Stimulated activated CD8-positive, alpha-beta memory T cell treated with anti-CD3 and anti-CD28 coated beads, Interleukin-4, amount 100 ng/mL, for 24 hours (primary cell): ENCODE data around the gene RABL6.
A peak's percentile ranks its signal among the peaks of the same experiment; 100 is the strongest.
"Not testable (repeated sequence)": the region's sequence is repeated elsewhere in the genome, so short reads cannot be mapped to it uniquely, and the experiment has no call there.

ENCODE experiments used
- DNase-seq: peaks from one replicate; pipeline ENCODE4 v3.0.0-alpha.2; 2020; ENCODE audit warnings: low read depth

The RABL6 gene

DNA sequence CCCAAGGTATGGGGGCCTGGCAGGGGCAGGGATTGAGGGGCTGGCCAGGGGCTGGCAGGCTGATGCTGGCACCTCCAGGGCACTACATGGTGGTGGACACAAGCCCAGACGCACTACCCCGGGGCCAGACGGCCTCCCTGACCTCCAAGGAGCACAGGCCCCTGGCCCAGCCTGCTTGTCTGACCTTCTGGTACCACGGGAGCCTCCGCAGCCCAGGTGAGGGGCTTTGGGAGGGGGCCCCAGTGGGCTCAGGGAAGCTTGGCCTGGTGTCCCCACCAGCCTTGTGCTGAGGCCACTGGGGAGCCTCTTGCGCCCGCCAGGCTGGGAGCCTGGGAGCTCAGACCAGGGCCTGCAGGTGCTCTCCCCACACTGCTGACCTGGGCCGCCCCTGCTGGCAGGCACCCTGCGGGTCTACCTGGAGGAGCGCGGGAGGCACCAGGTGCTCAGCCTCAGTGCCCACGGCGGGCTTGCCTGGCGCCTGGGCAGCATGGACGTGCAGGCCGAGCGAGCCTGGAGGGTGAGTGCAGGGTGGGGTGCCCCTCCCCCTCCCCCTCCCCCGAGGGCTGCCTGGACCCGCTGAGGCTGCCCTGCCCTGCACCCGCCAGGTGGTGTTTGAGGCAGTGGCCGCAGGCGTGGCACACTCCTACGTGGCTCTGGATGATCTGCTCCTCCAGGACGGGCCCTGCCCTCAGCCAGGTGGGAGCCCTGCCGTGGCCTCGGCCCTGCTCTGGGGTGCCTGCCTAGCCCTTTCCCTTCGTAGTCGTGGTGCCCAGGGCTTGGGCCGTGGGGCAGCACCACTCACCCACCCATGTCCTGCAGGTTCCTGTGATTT, 50.0 kb downstream of the RABL6 start:
- no peak for DNase-seq

DNA sequence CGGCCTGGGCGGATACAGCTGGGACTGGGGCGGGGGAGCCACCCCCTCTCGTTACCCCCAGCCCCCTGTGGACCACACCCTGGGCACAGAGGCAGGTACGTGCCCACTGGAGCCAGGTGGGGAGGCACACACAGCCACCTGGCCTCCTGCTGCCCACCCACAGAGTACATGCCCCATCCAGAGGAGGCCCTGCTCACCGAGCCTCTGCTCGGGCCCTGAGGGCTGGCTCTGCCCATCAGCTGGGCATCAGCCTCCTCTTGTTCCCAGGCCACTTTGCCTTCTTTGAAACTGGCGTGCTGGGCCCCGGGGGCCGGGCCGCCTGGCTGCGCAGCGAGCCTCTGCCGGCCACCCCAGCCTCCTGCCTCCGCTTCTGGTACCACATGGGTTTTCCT, 50.7 kb downstream of the RABL6 start:
- no peak for DNase-seq

DNA sequence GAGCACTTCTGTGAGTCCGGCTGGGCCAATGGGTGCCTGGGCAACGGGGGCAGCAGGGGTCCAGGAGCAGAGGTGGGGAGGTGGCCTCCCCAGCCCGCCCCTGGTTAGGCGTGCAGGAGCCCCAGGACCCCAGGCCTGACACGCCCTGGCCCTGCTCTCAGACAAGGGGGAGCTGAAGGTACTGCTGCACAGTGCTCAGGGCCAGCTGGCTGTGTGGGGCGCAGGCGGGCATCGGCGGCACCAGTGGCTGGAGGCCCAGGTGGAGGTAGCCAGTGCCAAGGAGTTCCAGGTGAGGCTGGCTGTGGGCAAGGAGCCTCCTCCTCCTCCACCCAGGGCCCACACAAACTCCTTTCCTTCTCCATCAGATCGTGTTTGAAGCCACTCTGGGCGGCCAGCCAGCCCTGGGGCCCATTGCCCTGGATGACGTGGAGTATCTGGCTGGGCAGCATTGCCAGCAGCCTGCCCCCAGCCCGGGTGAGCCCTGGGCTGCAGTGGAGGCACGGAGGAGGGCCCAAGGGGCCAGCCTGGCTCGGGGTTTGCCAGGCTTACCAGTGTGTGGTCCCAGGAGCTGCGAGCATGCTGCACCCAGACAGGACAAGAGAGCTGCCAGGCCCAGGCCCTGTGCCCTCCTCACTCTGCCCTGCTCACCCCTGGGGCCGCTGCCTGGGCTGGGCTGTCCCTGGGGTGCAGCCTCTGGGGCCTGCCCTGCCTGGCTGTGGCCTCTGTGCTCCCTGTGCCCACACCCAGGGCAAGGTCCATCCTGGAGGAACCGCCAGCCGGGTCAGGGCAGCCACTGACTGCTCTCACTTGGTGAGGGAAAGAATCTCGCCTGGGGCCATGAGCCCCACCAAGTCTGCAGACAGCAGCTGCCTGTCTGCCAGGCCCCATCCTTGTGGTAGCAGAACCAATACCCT, 51.4 kb downstream of the RABL6 start:
- no peak for DNase-seq

DNA sequence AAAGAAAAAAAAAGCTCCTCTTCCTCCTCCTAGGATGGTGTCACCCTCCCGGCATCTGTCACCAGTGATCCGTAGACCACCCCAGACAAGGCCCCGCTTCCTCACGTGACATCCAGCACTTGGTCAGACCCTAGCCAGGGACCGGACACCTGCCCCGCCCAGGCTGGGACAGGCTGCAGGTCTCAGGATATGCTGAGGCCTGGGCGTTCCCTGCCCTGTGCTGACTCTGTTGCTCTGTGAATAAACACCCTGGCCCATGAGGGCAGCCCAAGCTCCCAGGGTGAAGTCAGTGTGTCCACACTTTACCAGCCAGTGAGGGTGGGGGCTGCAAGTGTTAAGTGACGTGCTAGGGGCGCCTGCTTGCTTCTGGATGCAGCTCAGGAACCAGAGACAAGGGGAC, 52.8 kb downstream of the RABL6 start:
- DNase-seq, result no peak

DNA sequence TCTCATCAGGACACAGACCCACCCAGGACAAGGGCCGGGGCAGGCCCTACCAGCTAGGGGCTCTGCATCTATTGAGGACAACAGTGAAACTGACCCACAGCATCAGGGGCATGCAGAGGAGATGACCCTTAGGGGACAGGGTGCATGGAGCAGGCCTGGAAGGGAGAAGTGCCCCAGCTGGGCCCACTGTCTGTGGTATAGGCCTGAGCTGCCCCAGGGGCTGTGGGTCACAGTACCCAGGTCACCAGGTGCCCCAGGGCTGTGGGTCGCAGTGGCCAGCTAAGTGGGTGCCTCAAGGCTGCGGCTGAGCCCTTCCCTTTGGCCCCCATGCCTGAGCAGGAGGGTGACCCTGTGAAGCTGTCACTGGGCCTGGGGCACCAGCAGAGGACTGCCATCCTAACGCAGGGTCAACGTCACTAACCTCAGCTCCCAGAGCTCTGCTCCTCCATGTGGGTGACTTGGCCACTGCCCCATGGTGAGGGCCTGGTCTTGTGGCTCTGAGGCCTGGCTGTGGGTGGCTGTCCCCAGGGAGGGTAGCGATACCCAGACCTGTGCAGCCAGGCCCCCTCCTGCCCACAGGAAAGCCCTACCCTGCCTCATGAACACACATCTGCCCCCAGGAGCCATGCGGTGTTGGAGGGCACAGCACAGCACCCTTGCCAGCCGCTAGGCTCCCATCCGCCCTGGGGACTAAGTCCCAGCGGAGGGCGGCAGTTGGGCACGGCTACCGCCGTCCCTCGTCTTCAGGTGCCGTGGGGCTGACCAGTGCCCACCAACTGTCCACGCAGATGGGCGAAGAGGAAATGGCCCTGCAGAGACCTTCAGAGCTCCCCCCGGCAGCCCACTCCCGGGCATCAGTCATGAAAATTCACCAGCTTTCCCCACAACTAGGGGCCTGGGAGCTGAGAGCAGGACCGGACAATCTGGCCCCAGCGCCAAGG, 53.5 kb downstream of the RABL6 start:
- no peak for DNase-seq

DNA sequence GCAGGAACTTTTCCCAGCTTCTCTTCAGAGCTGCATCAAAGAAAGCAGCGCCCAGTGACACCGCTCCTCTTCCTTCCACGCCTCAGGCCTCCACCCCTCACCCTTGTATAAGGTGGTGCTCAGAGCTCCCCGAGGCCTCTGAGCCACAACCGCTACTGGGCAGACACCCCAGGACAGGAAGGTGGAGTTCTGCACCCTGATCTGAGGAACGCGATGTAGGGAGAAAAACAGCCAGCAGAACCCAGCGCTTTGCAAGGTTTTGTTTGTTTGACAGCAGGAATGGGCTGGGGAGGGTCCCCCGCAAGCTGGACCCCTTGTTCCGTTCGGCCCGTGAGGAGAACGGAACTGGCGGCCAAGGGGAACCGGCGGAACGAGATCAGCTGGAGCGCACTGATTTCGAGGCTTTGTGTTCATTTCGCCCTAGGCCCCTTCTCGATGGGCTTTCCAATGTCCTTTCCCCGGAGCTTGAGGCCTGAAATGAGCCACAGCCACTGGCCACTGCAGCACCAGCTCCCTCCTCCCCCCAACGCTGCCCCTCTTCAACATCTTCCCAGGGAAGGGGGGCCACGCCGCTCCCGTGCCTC, 54.2 kb downstream of the RABL6 start:
- DNase-seq, result no peak

DNA sequence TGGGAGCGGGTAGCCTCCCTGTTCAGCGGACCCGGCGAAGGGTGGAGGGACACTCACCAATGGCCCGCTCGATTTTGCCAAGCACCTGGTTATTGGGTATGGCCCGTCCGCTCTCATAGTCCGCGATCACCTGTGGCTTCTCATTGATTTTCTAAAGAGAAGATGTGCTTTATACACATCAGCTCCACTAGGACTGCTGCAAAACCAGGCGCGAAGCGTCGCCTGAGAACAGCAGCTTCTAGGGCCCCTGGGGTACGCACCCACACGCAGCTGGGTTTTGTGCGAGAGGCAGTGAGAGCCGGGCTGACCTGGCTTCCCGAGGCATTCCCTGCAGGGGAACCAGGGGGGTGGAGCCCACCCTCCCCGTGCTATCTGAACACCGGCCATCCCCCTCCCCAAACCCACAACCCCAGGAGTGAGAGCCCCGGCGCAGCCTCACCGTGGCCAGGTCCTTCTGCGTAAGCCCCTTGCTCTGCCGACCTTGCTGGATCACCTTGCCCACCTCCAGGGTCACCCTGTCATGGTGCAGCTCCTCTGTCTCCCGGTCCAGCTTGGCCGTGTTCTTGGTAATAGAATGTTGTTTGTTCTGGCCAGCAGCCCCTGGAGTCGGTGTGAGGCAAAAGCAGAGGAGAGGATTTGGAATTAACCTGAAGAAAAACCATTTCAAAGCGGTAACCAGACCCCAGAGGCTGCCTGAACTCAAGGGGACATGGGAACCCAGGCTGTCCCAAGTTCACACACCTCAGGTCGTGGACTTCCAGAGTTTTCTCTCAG, 55.3 kb downstream of the RABL6 start:
- DNase-seq, result no peak

DNA sequence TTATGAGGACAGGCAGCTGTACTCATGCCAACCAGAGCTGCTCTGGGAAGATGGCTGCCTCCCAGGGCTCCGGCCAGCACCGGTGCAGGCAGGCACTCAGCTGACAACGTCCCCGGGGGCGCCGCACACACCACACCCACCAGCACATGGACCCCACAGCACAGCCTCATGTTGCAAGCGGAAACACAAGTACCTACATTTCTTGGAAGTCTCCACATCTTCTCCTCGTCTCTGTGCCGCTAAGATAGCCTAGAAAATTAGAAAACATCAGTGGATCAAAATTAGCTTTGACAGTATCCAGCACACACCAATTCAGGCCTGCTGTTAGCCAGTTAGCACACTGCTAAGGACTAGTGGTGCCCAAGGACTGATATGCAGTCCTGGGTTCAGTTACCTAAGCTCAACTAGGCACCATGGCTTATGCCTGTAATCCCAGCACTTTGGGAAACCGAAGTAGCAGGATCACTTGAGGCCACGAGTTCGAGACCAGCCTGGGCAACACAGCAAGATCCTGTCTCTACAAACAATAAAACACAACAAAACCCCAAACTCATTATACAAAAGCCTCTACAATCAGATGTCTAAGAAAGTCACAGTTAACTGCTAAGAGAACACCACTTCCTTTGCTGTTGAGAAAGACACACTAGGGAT, 56.0 kb downstream of the RABL6 start:
- no peak for DNase-seq

DNA sequence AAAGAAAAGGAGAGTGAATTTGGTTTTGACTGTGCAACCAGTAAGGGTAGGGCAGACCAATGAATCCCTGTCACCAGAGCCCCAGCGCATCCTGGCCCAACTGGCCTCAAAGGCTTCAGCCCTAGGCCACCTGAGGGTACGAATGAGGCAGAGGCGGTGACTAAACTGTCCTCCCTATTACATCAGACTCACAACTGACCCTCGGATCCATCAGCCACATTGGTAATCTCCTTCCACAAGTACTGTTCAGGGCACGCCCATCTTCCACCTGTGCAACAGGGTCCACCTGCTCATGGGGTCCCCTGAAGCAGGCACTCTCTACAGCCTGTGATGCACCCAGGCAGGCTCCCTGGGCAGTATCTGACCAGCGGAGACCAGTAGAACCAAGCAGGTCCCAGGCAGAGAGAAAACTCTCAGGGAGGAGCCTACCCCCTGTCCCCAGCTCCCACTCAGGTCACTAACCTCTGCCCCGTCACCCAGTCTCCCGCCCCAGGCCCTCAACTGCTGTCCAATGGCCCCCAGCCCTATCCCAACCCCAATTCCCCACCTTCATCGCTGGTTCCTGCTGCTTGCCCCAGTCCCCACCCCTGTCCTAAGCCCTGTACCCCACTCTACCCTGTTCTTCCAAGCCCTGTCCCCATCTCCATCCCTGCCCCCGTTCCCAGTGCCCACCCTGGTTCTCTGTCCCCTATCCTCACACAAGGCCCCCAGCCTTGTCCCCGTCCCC, 57.5 kb downstream of the RABL6 start:
- DNase-seq, result no peak

DNA sequence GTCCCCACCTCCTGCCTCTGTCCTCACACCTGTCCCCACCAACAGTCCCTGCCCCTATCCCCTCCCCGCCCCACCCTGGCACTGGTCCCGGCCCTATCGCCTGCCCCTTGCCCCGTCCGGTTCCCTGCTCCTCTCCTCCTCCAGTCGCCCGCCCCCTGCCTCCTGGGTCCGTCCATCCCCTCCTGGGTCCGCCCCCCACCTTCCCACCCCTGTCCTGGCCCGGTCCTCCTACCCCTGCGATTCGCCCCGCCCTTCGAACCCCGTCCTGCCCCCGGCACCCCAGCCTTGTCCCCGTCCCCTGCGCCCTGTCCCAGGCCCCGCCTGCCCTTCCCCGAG, 58.0 kb downstream of the RABL6 start:
- no peak for DNase-seq

DNA sequence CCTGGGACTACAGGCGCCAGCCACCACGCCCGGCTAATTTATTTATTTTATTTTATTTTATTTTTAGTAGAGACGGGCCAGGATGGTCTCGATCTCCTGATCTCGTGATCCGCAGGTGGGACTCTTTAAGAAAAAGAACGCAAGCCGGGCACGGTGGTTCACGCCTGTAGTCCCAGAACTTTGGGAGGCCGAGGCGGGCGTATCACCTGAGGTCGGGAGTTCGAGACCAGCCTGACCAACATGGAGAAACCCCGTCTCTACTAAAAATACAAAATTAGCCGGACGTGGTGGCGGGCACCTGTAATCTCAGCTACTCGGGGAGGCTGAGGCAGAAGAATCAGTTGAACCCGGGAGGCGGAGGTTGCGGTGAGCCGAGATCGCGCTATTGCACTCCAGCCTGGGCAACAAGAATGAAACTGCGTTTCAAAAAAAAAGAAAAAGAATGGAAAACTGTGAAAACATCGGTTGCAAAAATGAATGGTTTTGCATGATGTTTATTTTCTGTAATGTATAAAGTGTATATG, 59.2 kb downstream of the RABL6 start:
- DNase-seq, result not testable (repeated sequence)

DNA sequence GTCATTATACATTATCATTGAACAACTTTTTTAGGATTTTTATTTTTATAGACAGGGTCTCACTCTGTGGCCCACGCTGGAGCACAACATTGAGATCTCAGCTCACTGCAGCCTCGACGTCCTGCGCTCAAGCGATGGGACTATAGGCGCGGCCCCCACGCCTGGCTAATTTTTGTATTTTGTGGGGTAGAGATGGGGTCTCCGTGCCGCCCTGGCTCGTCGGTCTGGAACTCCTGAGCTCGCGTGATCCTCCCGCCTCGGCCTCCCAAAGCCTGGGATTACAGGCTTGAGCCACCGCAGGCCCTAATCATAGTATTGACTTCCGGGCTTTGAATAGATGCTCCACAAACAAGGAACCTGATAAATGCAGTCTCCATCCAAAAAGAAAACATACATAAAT, 59.7 kb downstream of the RABL6 start:
- DNase-seq, result no peak

DNA sequence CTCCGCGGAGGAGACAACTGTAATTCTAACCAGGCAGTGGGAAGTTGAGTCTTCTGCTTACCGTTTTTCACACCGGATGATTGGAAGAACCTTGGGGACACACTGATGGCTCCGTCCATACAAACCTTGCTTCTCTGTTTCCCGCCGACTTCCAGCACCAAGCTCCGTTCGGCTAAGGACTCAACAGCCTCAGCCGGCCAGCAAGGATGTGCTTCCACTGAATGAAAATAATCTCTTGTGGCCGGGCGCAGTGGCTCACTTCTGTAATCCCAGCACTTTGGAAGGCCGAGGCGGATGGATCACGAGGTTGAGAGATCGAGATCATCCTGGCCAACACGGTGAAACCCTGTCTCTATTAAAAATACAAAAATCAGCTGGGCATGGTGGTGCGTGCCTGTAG, 60.2 kb downstream of the RABL6 start:
- no peak for DNase-seq

DNA sequence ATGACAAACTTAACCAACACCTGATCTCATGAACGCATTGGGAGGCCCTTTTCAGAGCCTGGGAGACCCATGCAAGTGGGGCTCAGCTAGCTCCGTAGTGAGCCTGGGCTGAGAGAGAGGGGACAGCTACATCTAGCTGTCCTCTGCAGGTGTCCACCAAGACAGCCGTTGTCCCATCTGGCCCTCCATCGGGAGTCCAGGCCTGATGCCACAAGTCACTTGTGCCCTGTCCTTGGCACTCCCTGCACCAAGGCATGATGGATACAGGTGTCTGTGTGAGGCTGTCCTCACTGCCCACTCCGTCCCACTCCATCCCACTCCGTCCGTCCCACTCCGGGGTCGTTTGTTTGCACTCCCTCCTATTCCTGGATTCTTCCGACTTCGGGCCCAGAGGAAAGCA, 60.9 kb downstream of the RABL6 start:
- no peak for DNase-seq

DNA sequence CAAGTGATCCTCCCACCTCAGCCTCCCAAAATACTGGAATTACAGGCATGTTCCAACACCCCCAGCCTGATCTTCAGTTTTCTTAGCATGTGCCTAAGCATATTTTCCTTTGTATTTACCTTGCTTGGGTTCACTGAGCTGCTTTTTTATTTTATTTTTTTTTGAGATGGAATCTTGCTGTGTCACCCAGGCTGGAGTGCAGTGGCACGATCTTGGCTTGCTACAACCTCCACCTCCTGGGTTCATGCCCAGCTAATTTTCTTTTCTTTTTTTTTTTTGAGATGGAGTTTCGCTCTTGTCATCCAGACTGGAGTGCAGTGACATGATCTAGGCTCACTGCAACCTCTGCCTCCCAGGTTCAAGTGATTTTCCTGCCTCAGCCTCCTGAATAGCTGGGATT, 61.9 kb downstream of the RABL6 start:
- not testable (repeated sequence) for DNase-seq

DNA sequence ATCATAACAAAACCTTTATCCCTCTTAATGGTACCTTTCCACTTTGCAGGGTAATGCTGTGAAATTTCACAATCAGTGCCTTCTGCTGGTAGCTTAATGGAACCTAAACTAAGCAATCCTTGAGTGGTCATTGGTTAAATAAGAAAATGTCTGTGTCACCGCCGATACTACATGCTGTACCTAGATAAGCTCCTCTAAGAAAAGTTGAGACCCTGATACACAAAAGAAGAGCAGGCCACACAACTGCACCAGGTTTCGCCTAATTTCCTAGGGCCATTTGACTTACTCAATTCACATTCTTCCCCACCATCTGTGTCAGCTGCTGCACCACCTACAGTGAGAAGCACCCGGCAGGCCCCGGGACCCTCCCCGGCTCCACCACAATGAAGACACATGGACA, 67.4 kb downstream of the RABL6 start:
- no peak for DNase-seq

DNA sequence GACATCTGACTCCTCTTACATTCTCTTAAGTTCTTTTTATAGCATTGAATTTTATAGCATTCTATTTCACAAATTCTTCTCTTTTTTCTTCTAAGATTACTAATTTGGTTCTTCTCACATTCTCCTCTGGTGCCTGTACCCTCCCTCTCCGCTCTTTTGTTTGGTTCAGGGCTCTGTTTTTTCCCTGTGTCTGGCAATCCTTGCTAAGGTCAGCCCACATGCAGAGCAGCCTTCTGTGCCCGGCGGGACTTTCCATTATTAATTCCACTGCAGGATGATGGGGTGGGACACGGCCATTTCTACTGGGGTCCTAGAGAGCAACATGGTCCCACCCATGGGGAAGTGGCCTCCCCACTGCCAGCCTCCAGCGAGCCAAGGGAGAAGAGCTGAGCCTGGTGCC, 68.7 kb downstream of the RABL6 start:
- DNase-seq, result no peak

DNA sequence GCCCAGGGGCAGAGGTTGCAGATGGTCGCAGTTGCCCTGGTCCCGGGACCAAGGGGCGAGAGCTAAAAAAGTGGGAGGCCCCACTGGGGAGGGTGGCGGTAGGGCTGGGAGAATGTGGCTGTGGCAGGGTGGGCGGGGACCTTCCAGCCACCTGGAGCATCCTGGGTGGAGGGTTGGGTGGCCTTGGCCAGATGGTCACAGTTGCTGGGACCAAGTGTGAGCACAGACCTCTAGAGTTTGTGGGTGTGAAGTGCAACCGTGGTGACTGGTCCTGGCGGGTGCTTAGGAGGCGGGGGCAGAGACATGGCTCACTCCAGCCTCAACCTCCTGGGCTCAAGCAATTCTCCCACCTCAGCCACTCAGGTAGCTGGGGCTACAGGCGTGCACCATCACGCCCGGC, 72.9 kb downstream of the RABL6 start:
- DNase-seq, result no peak

DNA sequence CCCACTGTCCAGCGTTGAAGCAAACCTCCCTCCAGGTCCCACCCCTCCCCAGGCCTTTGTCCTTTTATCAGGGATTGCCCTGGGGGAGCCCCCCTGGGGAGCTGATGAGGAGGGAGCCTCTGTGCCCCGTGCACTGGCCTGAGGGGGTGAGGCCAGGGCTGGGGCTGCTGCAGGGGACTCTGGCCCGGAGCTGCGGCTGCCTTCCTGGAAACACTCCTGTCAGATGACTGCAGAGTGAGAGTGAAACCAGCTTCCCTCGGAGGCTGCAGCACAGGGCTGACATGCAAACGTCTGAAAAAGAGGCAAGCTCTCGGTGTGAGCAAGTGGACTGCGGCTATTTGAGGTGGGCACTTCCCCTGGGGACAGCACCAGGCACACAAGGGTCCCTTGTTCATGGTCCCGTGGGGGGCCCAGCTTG, 74.0 kb downstream of the RABL6 start:
- DNase-seq, result peak; percentile 45
